ENCODE measurements around the gene GAL3ST2. TPM values are rescaled to one million over a fixed set of nuclear protein-coding genes. Genes with fewer than 3 reads are reported as not detected.

The GAL3ST2 gene
- total RNA-seq, 4 donors from 2014 or later = 50.8 to 364 (median 76.0) TPM

- no peak for DNase-seq
- Histone ChIP-seq H3K27ac (no peak overlapping the region), H3K4me1 (peaks cover 0 to 15% (median 8%) of the 10 kb centered on the region in 4 donors), H3K4me3 (no peak overlapping the region), H3K9me3 (no peaks in the 10 kb centered on the region), H3K36me3 (no peaks in the 10 kb centered on the region), H3K27me3 (no peaks in the 10 kb centered on the region)
- intact Hi-C loops (cut with DNase I; ENCODE audit: low total_unique reads) (loop anchor here (1.0 kb wide), 1 partner anchor 13 kb away; no protein-coding TSS in a partner anchor), in situ Hi-C loops (cut with MboI; ENCODE audit: low pct_ligation_motif_present in 1 of 4, low pct_unique_long_range_greater_than_20kb in 1 of 4, low sequenced_read_pairs in 3 of 4) (no loop called here)
- WGBS, 2 donors (ENCODE audit: low coverage in 1 of 2) = 83% methylated on average over 18 of the region's 20 CpGs; no CpG with 5 or more reads in 1 of the 2 donors
- no peak for TF ChIP-seq POLR2AphosphoS5 (IDR thresholded peaks at IDR 0.05)
- TF ChIP-seq, protein P1, sequence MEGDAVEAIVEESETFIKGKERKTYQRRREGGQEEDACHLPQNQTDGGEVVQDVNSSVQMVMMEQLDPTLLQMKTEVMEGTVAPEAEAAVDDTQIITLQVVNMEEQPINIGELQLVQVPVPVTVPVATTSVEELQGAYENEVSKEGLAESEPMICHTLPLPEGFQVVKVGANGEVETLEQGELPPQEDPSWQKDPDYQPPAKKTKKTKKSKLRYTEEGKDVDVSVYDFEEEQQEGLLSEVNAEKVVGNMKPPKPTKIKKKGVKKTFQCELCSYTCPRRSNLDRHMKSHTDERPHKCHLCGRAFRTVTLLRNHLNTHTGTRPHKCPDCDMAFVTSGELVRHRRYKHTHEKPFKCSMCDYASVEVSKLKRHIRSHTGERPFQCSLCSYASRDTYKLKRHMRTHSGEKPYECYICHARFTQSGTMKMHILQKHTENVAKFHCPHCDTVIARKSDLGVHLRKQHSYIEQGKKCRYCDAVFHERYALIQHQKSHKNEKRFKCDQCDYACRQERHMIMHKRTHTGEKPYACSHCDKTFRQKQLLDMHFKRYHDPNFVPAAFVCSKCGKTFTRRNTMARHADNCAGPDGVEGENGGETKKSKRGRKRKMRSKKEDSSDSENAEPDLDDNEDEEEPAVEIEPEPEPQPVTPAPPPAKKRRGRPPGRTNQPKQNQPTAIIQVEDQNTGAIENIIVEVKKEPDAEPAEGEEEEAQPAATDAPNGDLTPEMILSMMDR (IDR thresholded peaks at IDR 0.05) = no peak
- no peak for TF ChIP-seq EP300 (IDR thresholded peaks at IDR 0.05; ENCODE audit: low read depth)
- no peak for TF ChIP-seq POLR2A (IDR thresholded peaks at IDR 0.05)
Measured at GRCh38 chr2:241811952-241812729, 35.5 kb downstream of the GAL3ST2 start.

- intact Hi-C loops (cut with DNase I; ENCODE audit: low total_unique reads) = loop anchor here (1.0 kb wide), 1 partner anchor 14 kb away; no protein-coding TSS in a partner anchor
- Histone ChIP-seq H3K4me3 (no peak overlapping the region), H3K36me3 (no peaks in the 10 kb centered on the region), H3K27me3 (no peaks in the 10 kb centered on the region), H3K4me1 (peaks cover 0 to 21% (median 12%) of the 10 kb centered on the region in 4 donors), H3K27ac (no peak overlapping the region), H3K9me3 (no peaks in the 10 kb centered on the region)
- in situ Hi-C loops (cut with MboI; ENCODE audit: low pct_ligation_motif_present in 1 of 4, low pct_unique_long_range_greater_than_20kb in 1 of 4, low sequenced_read_pairs in 3 of 4) = no loop called here
- 84% methylated on average over 40 of the region's 40 CpGs; no CpG with 5 or more reads in 1 of the 2 donors for WGBS, 2 donors (ENCODE audit: low coverage in 1 of 2)
- TF ChIP-seq, protein P1 (IDR thresholded peaks at IDR 0.05) = no peak
- TF ChIP-seq POLR2A (IDR thresholded peaks at IDR 0.05) = no peak
- no peak for TF ChIP-seq EP300 (IDR thresholded peaks at IDR 0.05; ENCODE audit: low read depth)
- no peak for TF ChIP-seq POLR2AphosphoS5 (IDR thresholded peaks at IDR 0.05)
- DNase-seq = peak; percentile 6
Measured at GRCh38 chr2:241812730-241813643, 36.4 kb downstream of the GAL3ST2 start.

DNA sequence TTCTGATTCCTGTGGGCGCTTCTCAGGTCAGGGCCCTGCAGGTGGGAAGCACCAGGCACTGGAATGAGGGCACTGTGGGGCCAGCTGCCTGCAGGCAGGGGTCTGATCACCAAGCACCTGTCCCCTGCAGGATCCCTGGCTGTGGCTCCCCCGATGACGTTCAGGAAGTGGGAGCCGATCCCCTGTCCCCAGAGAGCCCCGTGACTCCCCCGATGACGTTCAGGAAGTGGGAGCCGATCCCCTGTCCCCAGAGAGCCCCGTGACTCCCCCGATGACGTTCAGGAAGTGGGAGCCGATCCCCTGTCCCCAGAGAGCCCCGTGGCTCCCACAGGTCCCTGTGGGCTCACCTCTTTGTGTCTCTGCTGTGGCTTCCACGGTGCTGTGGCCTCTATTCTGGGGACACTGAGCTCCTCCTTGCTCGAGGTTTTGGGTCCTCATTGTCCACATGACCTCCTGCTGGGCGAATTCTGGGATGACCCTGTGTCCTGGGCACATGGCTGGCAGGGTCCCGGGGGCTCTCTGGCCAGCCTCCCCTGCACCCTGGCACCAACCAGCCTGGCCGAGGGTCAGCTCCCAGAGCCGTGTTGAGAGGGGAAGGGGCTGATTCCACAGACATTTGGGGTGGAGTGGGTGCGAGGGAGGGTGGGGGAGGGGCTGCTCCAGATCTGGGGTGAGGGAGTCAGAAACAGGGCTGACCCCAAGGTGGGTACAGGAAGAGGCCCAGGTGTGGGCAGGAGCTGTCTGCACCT lies 37.2 kb downstream of the GAL3ST2 start:
- 49 to 71% methylated on average over 3 to 20 of the region's 20 CpGs for WGBS, 2 donors (ENCODE audit: low coverage in 1 of 2)
- Histone ChIP-seq H3K27me3 (no peaks in the 10 kb centered on the region), H3K27ac (no peak overlapping the region), H3K9me3 (no peaks in the 10 kb centered on the region), H3K4me3 (no peak overlapping the region), H3K36me3 (no peaks in the 10 kb centered on the region), H3K4me1 (peaks cover 4 to 21% (median 16%) of the 10 kb centered on the region in 4 donors)
- in situ Hi-C loops (cut with MboI; ENCODE audit: low pct_ligation_motif_present in 1 of 4, low pct_unique_long_range_greater_than_20kb in 1 of 4, low sequenced_read_pairs in 3 of 4) (no loop called here), intact Hi-C loops (cut with DNase I; ENCODE audit: low total_unique reads) (no loop called here)
- TF ChIP-seq, protein P1 (IDR thresholded peaks at IDR 0.05) = no peak
- TF ChIP-seq POLR2AphosphoS5 (IDR thresholded peaks at IDR 0.05) (no peak), POLR2A (IDR thresholded peaks at IDR 0.05) (no peak), EP300 (IDR thresholded peaks at IDR 0.05; ENCODE audit: low read depth) (no peak)
- DNase-seq = peak; percentile 10
